GM18511 (cell line): ENCODE results near the gene PAWR.

Experiments used
- ATAC-seq: cut with Tn5 transposase; IDR thresholded peaks from one replicate; pipeline ENCODE4 v1.9.1; 2021; ENCODE audit warnings: mild to moderate bottlenecking, moderate library complexity; ENCODE audit not compliant: unreplicated experiment

The PAWR gene, protein sequence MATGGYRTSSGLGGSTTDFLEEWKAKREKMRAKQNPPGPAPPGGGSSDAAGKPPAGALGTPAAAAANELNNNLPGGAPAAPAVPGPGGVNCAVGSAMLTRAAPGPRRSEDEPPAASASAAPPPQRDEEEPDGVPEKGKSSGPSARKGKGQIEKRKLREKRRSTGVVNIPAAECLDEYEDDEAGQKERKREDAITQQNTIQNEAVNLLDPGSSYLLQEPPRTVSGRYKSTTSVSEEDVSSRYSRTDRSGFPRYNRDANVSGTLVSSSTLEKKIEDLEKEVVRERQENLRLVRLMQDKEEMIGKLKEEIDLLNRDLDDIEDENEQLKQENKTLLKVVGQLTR

DNA sequence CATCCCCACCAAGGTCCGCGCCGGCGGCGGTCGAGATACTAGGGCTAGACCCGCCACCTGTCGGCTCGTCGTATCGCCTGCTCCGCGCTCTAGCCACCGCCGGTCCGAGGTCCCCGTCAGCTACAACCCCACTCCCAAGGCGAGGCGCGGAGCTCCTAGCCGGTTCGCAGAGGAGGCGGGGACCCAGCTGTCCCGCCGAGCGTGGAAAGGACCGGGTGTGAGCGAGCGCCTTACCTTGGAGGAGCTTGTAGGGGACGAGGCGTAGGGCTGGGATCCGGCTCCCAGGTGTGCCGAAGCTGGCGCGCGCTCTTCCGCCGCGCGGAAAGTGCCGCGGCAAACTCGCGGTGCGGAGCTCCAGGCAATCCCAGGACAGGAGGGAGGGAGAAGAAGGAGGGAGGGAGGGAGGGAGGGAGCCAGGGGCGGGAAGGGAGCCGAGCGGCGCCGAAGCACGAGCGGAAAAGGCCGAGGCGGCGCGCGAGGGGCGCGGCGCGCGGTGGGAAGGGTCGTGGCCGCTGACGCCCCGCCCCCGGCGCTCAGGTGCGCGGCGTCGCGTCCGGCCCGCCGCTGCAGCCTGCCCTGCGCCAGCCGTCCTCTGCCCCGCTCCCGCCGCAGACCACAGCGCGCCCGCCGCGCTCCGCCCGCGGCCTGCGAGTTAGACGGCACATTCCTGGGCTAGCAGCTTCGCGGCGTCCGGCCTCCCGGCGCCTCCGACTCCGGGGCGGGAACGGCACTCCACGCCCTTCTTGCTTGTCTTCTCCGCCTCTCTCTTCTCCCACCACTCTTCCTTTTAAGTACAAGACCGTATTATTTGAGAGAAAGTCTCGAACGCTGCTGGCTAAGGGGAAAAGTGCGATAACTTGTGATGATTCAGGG, at the start of gene PAWR:
PAWR (minus strand) TSS at position 327 of the 873 bp plus-strand sequence. CDS start 720 bp downstream, outside the sequence.
- peak; percentile 68 for ATAC-seq

DNA sequence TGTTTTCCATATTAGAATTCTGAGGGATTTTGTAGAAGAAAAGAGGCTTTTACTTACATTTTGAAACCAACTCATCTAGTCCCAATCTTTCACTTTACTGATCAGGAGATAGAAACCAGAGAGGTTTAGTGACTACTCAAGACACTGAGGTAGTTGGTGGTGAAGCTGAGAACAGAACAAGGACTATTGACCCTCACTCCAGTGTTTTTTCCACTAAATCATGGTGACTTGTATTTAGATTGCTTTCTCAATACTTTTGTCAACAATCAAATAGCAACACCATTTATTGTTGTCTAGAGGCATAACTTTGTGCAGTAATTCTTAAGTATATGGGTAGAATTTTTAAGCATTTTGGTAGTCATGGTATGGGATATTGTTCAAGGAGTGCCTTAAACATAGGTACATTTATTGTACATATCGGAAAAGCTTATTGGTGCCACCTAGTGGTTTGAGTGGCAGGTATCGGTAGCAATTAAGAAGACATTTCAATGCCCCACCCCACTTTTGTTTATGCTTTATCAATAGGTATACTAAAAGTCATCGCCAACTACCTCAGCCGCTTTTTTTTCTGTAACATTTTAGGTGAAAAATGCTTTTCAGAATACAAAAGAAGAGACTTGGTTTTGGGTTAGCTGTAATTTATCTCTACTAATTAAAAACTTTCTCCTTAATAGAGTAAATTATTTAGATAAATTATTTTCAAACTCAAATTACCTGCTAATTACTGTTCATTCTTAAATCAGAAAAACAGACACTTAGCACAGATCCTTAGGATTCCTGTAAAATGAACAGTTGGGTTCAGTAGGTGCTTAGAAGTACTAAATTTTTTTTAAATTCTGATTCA, 47.3 kb upstream of the PAWR start:
- ATAC-seq: peak; percentile 91

DNA sequence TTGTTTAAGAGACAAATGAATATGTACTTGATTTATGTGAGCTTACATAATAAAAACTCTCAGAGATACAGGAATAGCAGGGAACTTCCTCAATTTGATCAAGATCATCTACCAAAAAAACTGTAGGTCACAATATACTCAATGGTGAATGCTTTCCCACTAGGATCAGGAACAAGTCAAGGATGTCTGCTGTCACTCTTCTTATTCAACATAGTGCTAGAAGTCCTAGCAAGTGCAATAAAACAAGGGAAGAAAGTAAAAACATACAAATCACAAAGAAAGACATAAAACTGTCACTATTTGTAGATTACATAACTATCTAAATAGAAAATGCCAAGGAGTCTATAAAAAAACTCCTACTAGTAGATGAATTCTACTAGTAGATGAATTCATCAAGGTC, 41.9 kb upstream of the PAWR start:
- ATAC-seq: no peak

DNA sequence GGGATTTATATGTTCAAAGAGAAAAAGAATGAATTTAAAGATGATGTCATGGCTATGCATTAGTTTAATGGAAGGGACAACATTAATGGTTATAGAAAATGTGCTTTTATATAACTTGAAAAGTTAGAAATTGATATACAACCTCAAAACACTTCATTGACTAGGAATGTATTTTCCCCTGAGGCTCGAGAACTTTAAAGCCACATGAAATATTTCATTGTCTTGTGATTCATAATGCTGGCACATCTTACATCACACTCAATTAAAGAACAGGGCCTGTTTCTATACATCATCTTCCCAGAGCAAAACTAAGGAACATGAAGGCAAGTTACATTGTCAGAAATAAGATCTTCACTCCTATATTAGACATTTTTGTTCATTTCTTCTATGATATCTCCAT, 35.2 kb upstream of the PAWR start:
- no peak for ATAC-seq

DNA sequence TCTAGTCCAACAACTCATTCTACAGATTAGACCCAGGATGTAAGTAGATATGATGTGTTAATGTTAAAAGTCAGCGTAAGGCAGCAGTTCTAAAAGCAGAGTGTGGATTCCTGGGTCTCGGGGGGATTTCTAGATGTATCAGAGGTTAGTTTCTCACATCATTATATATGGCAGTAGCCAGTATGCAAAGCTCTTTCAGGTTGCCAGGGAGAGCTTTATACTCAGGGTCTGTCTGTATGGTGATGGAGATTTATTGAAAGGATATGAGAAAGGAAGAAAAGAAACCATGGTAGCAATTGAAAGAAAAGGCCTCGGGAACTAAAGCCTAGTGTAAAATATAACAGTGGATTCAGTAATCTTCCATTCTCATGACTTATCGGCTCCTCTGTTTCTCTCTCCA, 26.2 kb upstream of the PAWR start:
- no peak for ATAC-seq

DNA sequence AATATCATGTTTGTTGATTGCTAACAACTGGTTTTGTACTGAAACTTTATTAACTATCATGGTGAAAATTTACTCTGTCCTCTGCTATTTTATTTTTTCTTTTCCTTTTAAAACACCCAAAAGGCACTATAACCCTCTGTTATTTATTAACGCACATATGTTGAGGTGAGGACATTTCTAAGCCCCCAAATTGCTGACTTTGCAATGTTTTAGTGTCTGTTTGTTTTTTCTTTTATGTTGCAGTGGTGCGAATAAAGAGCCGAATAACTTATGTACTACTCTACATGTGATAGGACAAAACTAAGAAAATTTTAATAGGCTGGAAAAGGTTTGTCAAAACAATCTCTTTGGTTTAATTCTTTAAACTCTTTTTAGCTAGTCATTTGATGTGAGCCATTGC, 24.5 kb upstream of the PAWR start:
- ATAC-seq: no peak

DNA sequence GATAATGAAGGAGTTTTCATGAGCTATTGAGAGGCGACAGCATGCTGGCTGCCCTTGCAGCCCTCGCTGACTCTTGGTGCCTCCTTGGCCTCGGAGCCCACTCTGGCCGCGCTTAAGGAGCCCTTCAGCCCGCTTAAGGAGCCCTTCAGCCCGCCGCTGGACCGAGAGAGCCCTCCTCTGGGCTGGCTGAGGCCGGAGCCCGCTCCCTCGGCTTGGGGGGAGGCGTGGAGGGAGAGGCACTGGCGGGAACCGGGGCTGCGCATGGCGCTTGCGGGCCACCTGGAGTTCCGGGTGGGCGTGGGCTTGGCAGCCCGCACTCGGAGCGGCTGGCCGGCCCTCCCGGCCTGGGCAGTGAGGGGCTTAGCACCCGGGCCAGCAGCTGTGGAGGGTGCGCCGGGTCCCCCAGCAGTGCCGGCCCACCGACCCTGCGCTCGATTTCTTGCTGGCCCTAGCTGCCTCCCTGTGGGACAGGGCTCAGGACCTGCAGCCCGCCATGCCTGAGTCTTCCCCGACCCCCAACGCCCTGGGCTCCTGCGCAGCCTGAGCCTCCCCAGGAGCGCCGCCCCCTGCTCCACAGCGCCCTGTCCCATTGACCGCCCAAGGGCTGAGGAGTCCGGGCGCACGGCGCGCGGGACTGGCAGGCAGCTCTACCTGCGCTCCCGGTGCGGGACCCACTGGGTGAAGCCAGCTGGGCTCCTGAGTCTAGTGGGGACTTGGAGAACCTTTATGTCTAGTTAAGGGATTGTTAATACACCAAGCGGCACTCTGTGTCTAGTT, 20.1 kb upstream of the PAWR start:
- ATAC-seq: no peak

DNA sequence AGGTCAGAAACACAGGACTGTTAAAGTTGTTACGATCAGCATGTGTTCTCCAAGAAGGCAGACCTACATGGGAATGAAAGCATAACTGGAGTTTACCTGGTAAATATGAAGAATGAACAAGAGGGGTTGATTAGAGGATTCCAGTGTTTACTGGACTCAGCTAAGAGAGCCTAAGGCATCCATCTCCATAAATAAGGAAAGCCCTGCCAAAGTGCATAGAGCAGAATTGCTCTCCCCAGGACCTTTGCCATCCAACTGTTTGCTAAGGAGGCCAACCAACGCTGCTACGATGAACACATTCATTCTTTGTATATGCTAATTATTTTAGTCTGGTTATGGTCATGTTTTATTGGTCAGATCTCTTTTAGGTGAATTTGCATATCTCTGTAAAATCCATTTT, 17.1 kb upstream of the PAWR start:
- ATAC-seq: no peak

DNA sequence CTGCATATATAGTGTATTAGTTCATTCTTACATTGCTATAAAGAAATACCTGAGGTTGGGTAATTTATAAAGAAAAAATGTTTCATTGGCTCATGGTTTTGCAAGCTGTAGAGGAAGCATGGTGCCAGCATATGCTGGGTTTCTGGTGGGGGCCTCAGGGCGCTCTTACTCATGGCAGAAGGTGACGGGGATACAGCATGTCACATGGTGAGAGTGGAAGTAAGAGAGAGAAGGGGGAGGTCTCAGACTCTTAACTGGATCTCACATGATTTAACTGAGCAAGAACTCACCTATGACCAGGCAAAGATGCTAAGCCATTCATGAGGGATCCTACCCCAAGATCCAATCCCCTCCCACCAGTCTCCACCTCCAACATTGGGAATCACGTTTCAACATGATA, 15.9 kb upstream of the PAWR start:
- no peak for ATAC-seq

DNA sequence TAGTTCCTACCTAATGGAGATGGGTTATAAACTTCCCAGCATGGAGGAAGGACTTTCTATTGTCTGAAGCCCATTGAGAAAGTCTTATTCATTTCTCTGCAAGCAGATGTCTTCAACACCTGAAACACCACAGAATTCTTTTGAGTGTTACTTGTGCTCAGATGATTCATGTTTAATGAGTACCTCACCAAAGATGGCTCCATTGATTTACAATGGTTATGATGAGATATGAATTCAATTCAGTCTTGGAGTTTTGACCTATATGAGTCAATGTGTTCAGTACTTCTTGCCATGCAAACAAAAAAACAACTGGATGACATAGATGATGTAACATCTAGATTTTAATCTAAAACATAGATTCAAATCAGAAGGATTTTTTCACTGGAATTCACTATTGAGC, 15.4 kb upstream of the PAWR start:
- no peak for ATAC-seq

DNA sequence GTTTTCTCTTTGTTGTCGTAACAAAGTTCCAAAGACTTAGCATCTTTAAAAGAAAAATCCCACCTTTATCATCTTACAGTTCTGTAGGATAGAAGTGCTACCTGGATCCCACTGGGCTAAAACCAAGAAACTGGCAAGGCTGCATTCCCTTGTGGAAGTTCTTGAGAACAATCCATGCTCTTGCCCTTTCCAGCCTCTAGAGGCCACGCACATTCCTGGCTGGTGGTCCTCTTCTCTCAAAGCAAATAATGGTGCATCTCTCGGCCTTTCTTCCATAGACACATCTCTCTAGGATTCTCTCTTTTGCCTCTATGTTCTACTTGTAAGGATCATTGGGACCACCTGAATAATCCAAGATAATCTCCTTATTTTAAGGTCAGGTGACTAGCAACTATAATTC, 8.2 kb upstream of the PAWR start:
- no peak for ATAC-seq

DNA sequence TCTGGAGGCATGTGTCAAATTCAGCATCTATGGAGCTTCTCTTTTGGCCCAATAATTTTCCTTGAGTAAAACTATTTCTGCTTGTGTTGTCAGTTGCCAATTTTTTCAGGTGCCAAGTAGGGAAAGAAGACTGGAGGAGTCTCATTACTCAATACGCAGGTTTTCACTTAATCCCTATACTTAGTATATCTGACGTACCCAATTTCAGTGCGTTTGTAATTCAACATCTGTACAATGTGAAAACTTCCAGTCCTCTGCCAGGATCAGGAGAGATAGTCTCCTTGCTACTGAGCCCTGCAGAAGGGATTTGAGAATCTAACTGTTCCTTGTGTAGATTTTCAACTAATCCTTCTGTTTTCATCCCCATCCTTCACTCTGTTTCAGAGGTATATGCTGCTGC, 5.7 kb upstream of the PAWR start:
- no peak for ATAC-seq

DNA sequence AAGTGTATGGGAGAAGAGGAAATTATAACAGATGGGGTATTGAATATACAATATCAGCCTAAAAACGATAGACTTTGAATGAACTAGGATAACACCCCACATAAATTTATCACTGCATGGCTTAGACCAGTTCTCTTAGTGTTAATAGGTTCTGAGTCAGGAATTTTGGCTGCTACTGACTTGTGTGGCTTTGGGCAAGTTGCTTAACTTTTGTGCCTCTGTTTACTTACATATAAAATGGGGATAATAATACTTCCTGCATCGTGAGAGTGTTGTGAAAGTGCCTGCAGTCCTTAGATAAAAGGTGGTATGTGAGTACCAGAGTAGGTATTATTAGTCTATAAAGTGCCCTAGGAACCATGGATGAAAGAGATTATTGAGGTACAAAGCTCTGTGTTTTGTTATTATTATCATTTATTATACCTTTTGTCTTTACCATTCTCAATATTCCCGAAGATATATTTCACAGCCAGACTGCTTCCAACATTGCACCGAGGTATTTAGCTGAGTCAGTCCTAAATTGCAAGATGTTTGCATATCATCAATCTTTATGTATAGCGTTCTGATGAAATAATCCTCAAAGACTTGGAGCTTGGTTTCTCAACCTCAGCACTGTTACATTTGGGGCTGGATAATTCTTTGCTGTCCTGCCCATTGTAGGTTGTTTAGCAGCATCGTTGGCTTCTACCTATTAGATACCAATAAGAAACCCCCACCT, 2.3 kb upstream of the PAWR start:
- no peak for ATAC-seq

DNA sequence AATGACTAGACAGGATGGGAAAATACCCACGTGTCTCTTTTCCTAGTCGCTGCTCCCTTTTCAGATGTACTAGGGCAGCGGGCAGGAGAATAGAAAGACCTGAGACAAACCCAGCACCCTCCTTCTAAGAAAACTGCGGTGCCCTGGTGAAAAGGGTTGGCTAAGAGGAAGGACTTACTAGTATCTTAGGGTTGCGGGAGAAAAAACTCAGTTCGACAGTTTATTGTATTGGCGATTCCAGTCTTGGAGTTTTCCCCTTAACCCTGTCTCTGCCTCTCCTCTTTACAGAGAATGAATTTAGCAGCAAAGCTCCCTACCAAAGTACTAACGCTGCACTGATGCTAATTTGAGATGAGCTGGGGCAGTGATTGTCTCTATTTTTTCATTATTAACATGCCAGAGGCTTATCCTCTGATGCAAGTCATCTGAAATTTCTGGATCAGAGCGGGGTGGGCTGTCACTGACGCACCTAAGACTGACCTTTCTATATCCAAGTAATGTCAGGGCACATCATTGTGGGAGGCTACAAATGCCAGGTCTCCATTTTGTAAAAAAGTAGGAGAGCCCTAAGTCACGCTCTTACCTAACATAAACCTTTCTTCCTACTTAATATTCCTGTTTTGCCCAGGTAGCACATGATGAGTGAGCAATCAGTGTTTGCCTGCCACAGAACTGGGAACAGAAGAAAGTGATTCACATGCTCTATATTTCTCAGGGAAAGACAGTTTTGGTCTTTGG, 916 bp upstream of the PAWR start:
- no peak for ATAC-seq

DNA sequence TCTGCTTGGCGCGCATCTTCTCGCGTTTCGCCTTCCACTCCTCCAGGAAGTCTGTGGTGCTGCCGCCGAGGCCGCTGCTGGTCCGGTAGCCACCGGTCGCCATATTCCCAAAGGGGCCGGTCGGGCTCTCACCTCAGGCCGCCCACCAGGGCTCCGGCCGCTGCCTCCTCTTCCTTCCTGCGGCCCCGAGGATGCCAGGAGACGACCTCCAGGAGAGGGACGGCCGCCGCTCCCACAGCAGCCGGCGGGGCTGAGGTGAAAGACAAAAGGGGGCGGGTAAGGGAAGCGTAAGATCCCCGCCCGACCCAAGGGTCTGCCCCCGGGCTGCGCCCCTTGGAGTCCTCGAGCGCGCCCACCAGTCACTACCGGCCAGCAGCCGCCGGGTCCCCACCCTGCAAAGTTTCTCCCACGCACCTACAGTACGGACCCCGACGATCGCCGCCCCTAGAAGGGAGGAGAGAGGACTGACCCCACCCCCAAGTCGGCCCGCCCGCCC, 574 bp downstream of the PAWR start:
- ATAC-seq: peak; percentile 36

DNA sequence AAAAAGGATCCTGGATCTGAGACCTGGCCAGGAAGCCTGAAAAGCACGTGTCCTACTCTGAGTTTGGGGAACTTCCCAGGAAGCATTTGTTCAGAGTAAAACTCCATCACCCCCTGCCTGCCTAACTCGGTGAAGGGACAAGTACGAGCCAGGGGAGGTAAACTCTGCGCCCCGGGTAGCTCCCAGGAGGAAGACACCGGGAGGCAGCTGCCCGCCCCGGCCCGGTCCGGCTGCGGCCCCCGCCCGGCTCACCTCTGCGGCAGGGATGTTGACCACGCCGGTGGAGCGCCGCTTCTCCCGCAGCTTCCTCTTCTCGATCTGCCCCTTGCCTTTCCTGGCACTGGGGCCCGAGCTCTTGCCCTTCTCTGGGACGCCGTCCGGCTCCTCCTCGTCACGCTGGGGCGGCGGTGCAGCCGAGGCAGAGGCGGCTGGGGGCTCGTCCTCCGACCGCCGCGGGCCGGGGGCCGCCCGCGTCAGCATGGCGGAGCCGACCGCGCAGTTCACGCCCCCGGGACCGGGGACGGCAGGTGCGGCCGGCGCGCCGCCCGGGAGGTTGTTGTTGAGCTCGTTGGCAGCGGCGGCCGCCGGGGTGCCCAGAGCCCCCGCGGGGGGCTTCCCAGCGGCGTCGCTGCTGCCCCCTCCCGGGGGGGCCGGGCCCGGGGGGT, 1.2 kb downstream of the PAWR start:
- ATAC-seq: peak; percentile 29

DNA sequence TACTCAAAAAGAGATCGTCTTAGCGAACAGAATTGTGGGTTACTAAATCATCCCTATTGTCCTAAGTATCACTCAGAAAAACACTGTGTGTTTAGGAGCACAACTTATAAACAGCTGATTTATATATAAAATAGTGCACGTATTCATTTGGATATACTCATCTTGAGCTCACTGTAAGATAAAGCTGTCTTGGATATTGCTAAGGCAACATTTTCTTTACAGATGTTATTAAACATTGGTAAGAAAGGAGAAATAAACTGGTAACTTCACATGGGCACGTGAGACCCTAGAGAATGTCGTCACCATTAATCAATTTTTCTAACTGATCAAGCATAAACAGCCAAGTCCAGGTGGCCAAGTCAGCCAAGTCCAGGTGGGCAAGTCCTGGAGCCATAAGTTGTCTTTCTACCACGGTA, 1.7 kb downstream of the PAWR start:
- peak; percentile 0 for ATAC-seq

DNA sequence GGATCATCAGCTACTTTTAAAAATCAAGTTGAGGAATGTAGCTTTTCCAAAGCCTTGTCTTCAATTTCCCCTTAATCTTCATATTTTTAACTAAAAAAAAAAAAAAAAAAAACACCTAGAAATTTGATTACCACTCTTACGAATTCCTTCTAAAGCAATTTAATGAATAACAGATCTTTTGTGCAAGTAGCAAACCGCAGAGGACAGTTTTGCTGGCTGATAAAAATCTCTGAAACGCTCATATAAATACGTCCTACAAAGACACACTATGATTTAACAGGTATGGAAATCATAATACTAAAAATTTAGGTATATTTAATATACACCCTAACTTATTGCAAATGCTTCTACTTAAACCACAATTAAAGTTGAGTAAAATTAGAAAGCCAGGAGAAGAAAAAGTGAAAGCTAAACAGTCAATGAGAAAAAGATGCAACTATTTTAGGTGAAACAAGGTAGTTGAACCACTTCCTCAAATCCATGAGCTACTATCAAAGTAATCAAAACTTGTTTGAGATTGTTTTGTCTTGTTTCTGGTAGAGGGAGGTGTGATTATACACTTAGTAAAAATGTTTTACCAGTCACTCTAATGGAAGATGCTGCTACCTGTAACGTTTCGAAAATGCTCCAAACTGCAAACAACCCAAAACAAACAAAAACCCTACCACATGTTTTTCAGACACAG, 2.2 kb downstream of the PAWR start:
- no peak for ATAC-seq
